GM23338 (cell line): ENCODE results near the gene APOC1.

ENCODE experiments used
- EZH2 ChIP-seq: fragments of 200-600 bp; sonication (generic); IDR thresholded peaks from one replicate; pipeline ENCODE4 v1.8.0; 2017; ENCODE audit warnings: antibody characterized with exemption, mild to moderate bottlenecking, low read depth; ENCODE audit not compliant: unreplicated experiment
- EZH2phosphoT487 ChIP-seq: fragments of 200-600 bp; sonication (generic); IDR thresholded peaks from one replicate; pipeline ENCODE4 v1.8.1; 2018; ENCODE audit warnings: antibody characterized with exemption; ENCODE audit not compliant: unreplicated experiment
- NANOG ChIP-seq: IDR thresholded peaks from 2 replicates; pipeline ENCODE4 v1.6.1; 2016; ENCODE audit warnings: antibody characterized with exemption, borderline replicate concordance
- POLR2AphosphoS5 ChIP-seq: IDR thresholded peaks from 2 replicates; pipeline ENCODE4 v1.6.1; 2016; ENCODE audit warnings: antibody characterized with exemption, low read depth
- TF ChIP-seq, protein P1 (sequence below), 2 experiments: fragments of 200-600 bp in 1 of 2; sonication (generic) in 1 of 2; conservative IDR thresholded peaks; 2 replicates each; pipeline versions ENCODE4 v1.5.1 to v1.6.1; 2016 to 2017; ENCODE audit warnings: antibody characterized with exemption in 2 of 2, low read depth in 2 of 2, mild to moderate bottlenecking in 2 of 2, moderate library complexity in 1 of 2
- TF ChIP-seq, protein P2 (sequence below): IDR thresholded peaks from one replicate; pipeline ENCODE4 v1.6.1; 2018; ENCODE audit warnings: antibody characterized with exemption; ENCODE audit not compliant: unreplicated experiment
- TF ChIP-seq, protein P3 (sequence below): IDR thresholded peaks from 2 replicates; pipeline ENCODE4 v1.6.1; 2016; ENCODE audit warnings: antibody characterized with exemption

DNA sequence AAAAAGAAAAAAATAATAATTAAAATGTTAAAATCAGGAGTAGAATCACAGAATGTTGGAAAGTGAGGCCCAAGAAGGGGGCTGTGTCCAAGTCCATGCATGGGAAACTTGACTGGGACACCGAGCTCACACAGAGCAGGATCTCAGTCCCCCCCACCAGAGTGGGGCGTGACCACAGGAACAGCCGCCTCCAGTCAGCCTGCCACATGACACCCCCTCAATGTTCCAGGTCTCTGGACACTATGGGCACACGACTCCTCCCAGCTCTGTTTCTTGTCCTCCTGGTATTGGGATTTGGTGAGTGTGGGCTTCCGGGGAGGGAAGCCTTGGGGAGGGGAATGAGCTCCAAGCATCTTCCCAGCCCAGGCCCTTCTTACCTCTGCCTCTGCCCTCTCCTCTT, 33.8 kb downstream of the APOC1 start:
- TF ChIP-seq, protein P1, sequence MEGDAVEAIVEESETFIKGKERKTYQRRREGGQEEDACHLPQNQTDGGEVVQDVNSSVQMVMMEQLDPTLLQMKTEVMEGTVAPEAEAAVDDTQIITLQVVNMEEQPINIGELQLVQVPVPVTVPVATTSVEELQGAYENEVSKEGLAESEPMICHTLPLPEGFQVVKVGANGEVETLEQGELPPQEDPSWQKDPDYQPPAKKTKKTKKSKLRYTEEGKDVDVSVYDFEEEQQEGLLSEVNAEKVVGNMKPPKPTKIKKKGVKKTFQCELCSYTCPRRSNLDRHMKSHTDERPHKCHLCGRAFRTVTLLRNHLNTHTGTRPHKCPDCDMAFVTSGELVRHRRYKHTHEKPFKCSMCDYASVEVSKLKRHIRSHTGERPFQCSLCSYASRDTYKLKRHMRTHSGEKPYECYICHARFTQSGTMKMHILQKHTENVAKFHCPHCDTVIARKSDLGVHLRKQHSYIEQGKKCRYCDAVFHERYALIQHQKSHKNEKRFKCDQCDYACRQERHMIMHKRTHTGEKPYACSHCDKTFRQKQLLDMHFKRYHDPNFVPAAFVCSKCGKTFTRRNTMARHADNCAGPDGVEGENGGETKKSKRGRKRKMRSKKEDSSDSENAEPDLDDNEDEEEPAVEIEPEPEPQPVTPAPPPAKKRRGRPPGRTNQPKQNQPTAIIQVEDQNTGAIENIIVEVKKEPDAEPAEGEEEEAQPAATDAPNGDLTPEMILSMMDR (conservative IDR thresholded peaks at IDR 0.05; ENCODE audit: low read depth in 2 of 2) = no peak
- TF ChIP-seq, protein P2, sequence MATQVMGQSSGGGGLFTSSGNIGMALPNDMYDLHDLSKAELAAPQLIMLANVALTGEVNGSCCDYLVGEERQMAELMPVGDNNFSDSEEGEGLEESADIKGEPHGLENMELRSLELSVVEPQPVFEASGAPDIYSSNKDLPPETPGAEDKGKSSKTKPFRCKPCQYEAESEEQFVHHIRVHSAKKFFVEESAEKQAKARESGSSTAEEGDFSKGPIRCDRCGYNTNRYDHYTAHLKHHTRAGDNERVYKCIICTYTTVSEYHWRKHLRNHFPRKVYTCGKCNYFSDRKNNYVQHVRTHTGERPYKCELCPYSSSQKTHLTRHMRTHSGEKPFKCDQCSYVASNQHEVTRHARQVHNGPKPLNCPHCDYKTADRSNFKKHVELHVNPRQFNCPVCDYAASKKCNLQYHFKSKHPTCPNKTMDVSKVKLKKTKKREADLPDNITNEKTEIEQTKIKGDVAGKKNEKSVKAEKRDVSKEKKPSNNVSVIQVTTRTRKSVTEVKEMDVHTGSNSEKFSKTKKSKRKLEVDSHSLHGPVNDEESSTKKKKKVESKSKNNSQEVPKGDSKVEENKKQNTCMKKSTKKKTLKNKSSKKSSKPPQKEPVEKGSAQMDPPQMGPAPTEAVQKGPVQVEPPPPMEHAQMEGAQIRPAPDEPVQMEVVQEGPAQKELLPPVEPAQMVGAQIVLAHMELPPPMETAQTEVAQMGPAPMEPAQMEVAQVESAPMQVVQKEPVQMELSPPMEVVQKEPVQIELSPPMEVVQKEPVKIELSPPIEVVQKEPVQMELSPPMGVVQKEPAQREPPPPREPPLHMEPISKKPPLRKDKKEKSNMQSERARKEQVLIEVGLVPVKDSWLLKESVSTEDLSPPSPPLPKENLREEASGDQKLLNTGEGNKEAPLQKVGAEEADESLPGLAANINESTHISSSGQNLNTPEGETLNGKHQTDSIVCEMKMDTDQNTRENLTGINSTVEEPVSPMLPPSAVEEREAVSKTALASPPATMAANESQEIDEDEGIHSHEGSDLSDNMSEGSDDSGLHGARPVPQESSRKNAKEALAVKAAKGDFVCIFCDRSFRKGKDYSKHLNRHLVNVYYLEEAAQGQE = no peak
- TF ChIP-seq EZH2phosphoT487 = no peak
- no peak for TF ChIP-seq POLR2AphosphoS5
- TF ChIP-seq EZH2 = no peak
- TF ChIP-seq NANOG = no peak
- TF ChIP-seq, protein P3, sequence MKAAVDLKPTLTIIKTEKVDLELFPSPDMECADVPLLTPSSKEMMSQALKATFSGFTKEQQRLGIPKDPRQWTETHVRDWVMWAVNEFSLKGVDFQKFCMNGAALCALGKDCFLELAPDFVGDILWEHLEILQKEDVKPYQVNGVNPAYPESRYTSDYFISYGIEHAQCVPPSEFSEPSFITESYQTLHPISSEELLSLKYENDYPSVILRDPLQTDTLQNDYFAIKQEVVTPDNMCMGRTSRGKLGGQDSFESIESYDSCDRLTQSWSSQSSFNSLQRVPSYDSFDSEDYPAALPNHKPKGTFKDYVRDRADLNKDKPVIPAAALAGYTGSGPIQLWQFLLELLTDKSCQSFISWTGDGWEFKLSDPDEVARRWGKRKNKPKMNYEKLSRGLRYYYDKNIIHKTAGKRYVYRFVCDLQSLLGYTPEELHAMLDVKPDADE = no peak
